Measurements from ENCODE around the gene FAM120B.

FAM120B gene

DNA sequence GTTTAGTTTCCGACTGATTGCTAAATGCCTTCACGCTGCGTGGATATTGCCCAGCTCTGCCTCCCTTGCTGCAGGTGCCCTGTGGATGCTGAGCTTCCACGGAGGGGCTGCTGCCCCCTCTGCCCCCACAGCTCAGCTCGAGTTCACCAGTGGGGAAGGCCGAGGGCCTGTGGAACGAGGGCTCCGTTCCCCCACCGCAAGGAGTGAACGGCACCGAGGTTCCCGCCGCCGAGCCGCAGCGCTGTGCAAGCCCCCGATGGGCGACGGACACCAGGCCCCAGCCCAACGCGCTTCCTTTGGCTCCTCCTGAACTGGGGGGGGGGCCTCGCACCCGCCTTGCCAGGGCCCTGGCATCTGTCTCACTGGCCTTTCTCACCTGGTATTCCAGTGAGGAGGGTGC is 33.4 kb upstream of the FAM120B start:
- TF ChIP-seq, protein P1, sequence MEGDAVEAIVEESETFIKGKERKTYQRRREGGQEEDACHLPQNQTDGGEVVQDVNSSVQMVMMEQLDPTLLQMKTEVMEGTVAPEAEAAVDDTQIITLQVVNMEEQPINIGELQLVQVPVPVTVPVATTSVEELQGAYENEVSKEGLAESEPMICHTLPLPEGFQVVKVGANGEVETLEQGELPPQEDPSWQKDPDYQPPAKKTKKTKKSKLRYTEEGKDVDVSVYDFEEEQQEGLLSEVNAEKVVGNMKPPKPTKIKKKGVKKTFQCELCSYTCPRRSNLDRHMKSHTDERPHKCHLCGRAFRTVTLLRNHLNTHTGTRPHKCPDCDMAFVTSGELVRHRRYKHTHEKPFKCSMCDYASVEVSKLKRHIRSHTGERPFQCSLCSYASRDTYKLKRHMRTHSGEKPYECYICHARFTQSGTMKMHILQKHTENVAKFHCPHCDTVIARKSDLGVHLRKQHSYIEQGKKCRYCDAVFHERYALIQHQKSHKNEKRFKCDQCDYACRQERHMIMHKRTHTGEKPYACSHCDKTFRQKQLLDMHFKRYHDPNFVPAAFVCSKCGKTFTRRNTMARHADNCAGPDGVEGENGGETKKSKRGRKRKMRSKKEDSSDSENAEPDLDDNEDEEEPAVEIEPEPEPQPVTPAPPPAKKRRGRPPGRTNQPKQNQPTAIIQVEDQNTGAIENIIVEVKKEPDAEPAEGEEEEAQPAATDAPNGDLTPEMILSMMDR (IDR thresholded peaks at IDR 0.05; ENCODE audit: insufficient read depth, low read depth, low read length, missing control alignments), result no peak
- no peak for DNase-seq (ENCODE audit: low read depth)
- H3K4me3 ChIP-seq (ENCODE audit: low read length), result no peak overlapping the region

DNA sequence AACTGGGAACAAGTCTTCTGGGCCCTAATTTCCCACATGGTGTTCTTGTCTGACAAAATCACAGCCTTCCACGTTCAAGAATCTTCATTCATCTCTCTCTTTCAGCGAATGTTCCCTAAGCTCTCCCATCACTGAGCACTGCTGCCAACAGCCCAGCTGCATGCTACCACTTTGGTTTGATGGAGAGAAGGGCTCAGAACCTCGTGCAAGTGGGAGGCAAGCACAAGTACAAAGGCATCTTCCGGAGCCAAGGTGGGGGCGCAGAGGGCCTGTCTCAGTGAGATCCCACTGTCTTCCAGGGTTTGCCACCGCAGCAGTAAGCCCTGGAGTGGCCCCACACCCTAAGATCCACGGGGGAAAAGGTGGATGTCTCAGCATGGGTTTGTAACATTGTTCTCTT is 32.9 kb upstream of the FAM120B start:
- no peak overlapping the region for H3K4me3 ChIP-seq (ENCODE audit: low read length)
- no peak for DNase-seq (ENCODE audit: low read depth)
- TF ChIP-seq, protein P1 (IDR thresholded peaks at IDR 0.05; ENCODE audit: insufficient read depth, low read depth, low read length, missing control alignments), result no peak

DNA sequence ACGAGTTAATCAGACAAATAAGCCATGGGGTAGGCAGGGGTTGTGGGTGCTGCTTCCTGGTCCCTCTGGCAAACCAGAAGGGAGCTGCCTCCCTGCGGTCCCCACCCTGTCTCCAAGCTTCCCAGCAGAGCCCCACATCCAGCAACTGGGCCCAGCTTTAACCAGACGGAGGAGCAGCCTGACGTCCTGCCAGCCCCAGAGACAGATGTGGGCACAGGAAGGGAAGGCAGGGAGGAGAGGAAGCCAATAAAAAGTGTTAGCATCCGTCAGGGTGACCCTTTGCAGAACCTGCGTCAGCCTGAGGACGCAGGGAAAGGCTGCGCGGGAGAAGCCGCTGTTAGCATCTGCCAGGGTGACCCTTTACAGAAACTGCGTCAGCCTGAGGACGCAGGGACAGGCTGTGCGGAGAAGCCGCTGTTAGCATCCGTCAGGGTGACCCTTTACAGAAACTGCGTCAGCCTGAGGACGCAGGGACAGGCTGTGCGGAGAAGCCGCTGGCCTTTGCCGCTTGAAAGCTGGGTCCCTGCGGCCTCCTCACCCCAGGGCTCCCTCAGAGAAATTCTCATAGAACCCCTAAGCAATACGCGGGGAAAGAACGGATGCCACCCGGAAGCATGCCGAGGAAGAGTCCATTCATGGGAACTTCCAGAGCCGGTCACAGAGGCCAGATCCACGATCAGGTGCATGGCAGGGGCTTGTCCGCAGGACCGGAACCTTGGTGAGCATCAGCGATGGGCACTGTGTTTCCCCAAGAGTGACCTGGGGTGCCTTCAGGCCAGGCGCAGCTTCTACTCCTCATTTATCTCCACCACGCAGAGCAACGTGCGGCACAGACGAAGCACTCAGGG is 31.6 kb upstream of the FAM120B start:
- TF ChIP-seq, protein P1 (IDR thresholded peaks at IDR 0.05; ENCODE audit: insufficient read depth, low read depth, low read length, missing control alignments), result no peak
- H3K4me3 ChIP-seq (ENCODE audit: low read length), result no peak overlapping the region
- DNase-seq (ENCODE audit: low read depth), result no peak

DNA sequence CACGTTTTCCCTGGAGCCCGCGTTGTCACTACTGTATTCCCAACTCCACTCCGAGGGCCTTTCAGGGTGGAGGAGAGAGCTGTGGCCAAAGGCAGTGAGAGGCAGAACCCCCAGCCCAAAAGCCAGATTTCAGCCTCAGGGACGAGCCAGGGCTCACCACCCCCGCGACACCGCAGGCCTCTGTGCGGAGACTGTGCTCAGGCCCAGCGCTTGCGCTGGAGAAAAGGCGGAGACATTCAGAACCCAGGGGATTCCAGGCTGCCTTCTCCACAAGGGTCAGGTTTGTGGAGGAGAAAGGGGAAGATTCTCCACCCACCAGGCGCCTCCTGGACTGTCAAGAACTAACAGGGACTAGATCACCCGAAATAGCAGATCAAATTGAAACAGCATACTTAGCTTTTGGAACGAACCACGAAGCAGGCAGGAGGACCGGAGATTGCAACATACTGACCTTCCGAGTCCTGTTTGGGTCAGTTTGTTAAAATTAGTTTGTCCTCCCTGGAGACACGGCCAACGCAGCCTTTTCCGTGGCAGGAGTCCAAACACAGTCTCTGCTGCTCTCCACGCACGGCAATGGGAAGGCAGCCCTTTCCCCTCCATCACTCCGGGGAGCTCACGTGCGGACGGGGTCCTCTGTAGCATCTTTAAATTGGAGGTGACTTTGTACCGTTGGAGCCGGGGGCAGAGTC is 30.0 kb upstream of the FAM120B start:
- no peak for DNase-seq (ENCODE audit: low read depth)
- H3K4me3 ChIP-seq (ENCODE audit: low read length), result no peak overlapping the region
- TF ChIP-seq, protein P1 (IDR thresholded peaks at IDR 0.05; ENCODE audit: insufficient read depth, low read depth, low read length, missing control alignments), result no peak

DNA sequence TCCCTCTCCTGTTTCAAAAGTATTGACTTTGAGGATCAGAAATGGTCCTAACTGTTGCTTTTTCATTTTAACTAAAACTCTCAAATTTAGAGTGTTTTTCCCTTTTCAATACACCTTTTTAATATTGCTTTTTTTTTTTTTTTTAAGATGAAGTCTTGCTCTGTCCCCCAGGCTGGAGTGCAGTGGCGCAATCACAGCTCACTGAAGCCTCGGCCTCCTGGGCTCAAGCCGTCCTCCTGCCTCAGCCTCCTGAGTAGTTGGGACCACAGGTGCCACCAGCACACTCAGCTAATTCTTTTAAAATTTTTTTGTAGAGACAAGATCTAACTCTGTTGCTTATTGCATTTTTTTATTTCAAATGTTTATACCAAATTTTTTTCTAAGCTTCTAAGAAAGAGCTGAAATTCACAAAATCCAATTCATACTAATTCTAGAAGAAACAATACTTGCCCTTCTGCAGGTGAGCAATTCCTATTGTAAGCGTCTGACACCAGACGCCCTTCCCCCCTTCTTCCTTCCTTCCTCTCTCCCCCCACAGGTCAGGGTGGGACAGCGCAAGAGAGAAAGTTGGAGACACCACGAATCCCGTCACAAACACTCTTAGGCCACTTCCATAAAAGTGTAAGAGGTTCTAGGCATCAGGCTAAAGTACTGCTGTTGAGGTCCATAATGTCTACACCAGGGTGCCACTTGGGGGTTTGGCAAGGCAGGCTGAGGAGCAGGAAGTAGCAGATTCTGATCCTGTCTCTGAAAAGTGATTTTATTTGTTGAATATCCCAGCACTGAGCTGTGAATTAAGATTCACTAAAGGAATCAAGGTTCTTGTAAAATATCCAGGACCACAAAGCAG is 28.4 kb upstream of the FAM120B start:
- H3K4me3 ChIP-seq (ENCODE audit: low read length), result no peak overlapping the region
- DNase-seq (ENCODE audit: low read depth), result no peak
- TF ChIP-seq, protein P1 (IDR thresholded peaks at IDR 0.05; ENCODE audit: insufficient read depth, low read depth, low read length, missing control alignments), result no peak

DNA sequence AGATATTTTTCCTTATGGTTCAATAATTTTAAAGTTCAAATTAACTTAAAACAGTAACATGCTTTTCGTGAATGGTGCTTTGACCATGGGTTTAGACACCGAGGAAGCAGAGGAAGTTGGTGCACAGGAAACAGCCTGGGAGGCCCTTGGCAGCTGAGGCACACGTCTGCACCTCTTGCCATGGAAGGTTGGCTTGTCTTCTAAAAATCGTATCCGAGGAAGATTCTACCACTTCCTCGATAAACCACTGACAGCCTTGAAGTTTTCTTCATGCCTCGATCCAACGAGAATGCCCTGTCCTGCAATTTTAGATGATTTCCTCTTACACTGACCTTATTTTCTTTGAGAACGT is 27.8 kb upstream of the FAM120B start:
- H3K4me3 ChIP-seq (ENCODE audit: low read length), result no peak overlapping the region
- TF ChIP-seq, protein P1 (IDR thresholded peaks at IDR 0.05; ENCODE audit: insufficient read depth, low read depth, low read length, missing control alignments), result no peak
- DNase-seq (ENCODE audit: low read depth), result no peak

All from epithelial cell of esophagus (primary cell).